Liver (tissue), 9 donors: ENCODE results near the gene VWA5B2. TPM values are rescaled to one million over a fixed set of nuclear protein-coding genes. Genes with fewer than 3 reads are reported as not detected.

Experiments
- DNase-seq: peaks from one replicate; pipeline ENCODE4 v3.0.0-alpha.2; 2017; ENCODE audit warnings: low spot score
- H3K27ac ChIP-seq, 2 donors: one replicate each; pipeline ENCODE4 v1.7.0; 2013; ENCODE audit warnings: inconsistent platforms in 2 of 2, low read length in 2 of 2, control low read depth in 1 of 2, low read depth in 1 of 2, mild to moderate bottlenecking in 1 of 2
- H3K27me3 ChIP-seq, 4 donors: one replicate each; pipeline versions ENCODE4 v1.6.1 to v1.7.0; 2013; ENCODE audit warnings: low read length in 3 of 4, inconsistent platforms in 1 of 4, mild to moderate bottlenecking in 1 of 4, moderate library complexity in 1 of 4; ENCODE audit not compliant: control insufficient read depth in 4 of 4, insufficient read depth in 4 of 4
- H3K36me3 ChIP-seq, 4 donors: one replicate each; pipeline versions ENCODE4 v1.6.1 to v1.7.0; 2013; ENCODE audit warnings: low read length in 3 of 4, mild to moderate bottlenecking in 3 of 4, low read depth in 1 of 4, moderate library complexity in 1 of 4; ENCODE audit not compliant: control insufficient read depth in 4 of 4, insufficient read depth in 3 of 4
- H3K4me1 ChIP-seq, 4 donors: one replicate each; pipeline versions ENCODE4 v1.6.1 to v1.7.0; 2013; ENCODE audit warnings: low read length in 3 of 4, mild to moderate bottlenecking in 3 of 4, moderate library complexity in 1 of 4; ENCODE audit not compliant: control insufficient read depth in 4 of 4, insufficient read depth in 4 of 4
- H3K4me3 ChIP-seq, 3 donors: one replicate each; pipeline versions ENCODE4 v1.6.1 to v1.7.0; 2013; ENCODE audit warnings: low read length in 3 of 3, control low read depth in 1 of 3, low read depth in 1 of 3, mild to moderate bottlenecking in 1 of 3
- H3K9ac ChIP-seq, 2 donors: one replicate each; pipeline ENCODE4 v1.7.0; 2013; ENCODE audit warnings: low read length in 2 of 2, mild to moderate bottlenecking in 2 of 2, moderate library complexity in 2 of 2, control low read depth in 1 of 2, low read depth in 1 of 2
- H3K9me3 ChIP-seq, 4 donors: one replicate each; pipeline versions ENCODE4 v1.6.1 to v1.7.0; 2013; ENCODE audit warnings: low read length in 3 of 4; ENCODE audit not compliant: control insufficient read depth in 4 of 4
- ATF3 ChIP-seq: IDR thresholded peaks from 2 replicates; pipeline ENCODE4 v1.6.1; 2016; ENCODE audit warnings: antibody characterized with exemption
- CTCF ChIP-seq: fragments of 150-350 bp; IDR thresholded peaks from 2 replicates; pipeline ENCODE4 v1.5.1; 2017; ENCODE audit warnings: improper control_type of control experiment, low read depth, low read length; ENCODE audit not compliant: missing input control
- EGR1 ChIP-seq, 2 donors: IDR thresholded peaks; 2 replicates each; pipeline ENCODE4 v1.6.1; 2016 to 2018; ENCODE audit warnings: antibody characterized with exemption in 2 of 2, low read depth in 2 of 2
- GABPA ChIP-seq, 2 donors: IDR thresholded peaks in 1 of 2; conservative IDR thresholded peaks in 1 of 2; 2 replicates each; pipeline ENCODE4 v1.6.1; 2016; ENCODE audit warnings: antibody characterized with exemption in 2 of 2, mild to moderate bottlenecking in 1 of 2, moderate library complexity in 1 of 2
- HNF4G ChIP-seq: IDR thresholded peaks from 2 replicates; pipeline ENCODE4 v1.6.1; 2016; ENCODE audit warnings: antibody characterized with exemption
- MAX ChIP-seq: IDR thresholded peaks from 2 replicates; pipeline ENCODE4 v1.6.1; 2016; ENCODE audit warnings: antibody characterized with exemption
- NR2F2 ChIP-seq: IDR thresholded peaks from 2 replicates; pipeline ENCODE4 v1.6.1; 2016; ENCODE audit warnings: antibody characterized with exemption
- RAD21 ChIP-seq, 2 donors: IDR thresholded peaks; 2 replicates each; pipeline ENCODE4 v1.6.1; 2016; ENCODE audit warnings: antibody characterized with exemption in 2 of 2, mild to moderate bottlenecking in 2 of 2
- REST ChIP-seq: IDR thresholded peaks from 2 replicates; pipeline ENCODE4 v1.6.1; 2016; ENCODE audit warnings: antibody characterized with exemption, mild to moderate bottlenecking
- RXRA ChIP-seq, 2 donors: IDR thresholded peaks; 2 replicates each; pipeline ENCODE4 v1.6.1; 2017 to 2018; ENCODE audit warnings: antibody characterized with exemption in 2 of 2, mild to moderate bottlenecking in 1 of 2
- SP1 ChIP-seq: IDR thresholded peaks from 2 replicates; pipeline ENCODE4 v1.6.1; 2018; ENCODE audit warnings: antibody characterized with exemption, mild to moderate bottlenecking
- TAF1 ChIP-seq: conservative IDR thresholded peaks from 2 replicates; pipeline ENCODE4 v1.6.1; 2016; ENCODE audit warnings: antibody characterized with exemption, mild to moderate bottlenecking
- YY1 ChIP-seq: IDR thresholded peaks from 2 replicates; pipeline ENCODE4 v1.6.1; 2016; ENCODE audit warnings: antibody characterized with exemption, mild to moderate bottlenecking
- ZBTB33 ChIP-seq: IDR thresholded peaks from 2 replicates; pipeline ENCODE4 v1.6.1; 2016; ENCODE audit warnings: antibody characterized with exemption
- WGBS: extraction: QIAGEN DNeasy Blood & Tissue Kit; methylation state at CpG from one replicate; pipeline ENCODE4 v1.1.7; 2013; 5-methylcytosine and 5-hydroxymethylcytosine counted together
- polyA plus RNA-seq, 2 donors: library from polyadenylated mRNA; stranded (reverse) in 1 of 2; unstranded in 1 of 2; fragments of 200-250 nt in 1 of 2; fragments of >200 nt in 1 of 2; fragmentation: Nextera tagmentation in 1 of 2; extraction: Ambion mirVana in 1 of 2; gene quantifications; one replicate each; pipeline versions ENCODE4 v1.2.1 to v1.2.3, GENCODE V29; 2013 to 2015
- total RNA-seq, 2 donors: library from RNA; depleted of rRNA; stranded (reverse); fragments of >200 nt; gene quantifications; one replicate each; pipeline ENCODE4 v1.2.3, GENCODE V29; 2014
- donor health status: healthy.
- donor health status: healthy.
- donor health status: healthy.
- donor health status: healthy.
- donor health status: healthy.

VWA5B2 gene
- total and polyA plus RNA-seq, 4 donors: under 0.01 to 0.14 (median 0.08) TPM; not detected in 1

DNA sequence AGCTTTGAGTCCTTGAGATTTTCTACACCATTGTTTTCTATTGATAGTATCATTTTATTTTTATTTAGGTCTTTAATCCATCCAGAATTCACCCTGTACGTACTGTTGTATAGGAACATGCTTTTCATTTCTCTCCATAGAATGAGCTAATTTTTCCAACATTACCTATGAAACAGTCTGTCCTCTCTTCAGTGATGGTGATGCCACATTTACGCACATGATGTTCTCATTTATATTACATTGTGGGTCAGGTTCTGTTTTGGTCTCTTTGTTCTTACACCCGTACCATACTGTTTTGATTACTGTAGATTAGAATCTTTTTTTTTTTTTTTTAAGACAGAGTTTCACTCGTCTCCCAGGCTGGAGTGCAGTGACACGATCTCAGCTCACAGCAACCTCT is 17.7 kb upstream of the VWA5B2 start:
- TF ChIP-seq NR2F2 (no peak), CTCF (no peak)
- Histone ChIP-seq H3K4me3 (no peak overlapping the region), H3K9me3 (no peaks in the 10 kb centered on the region), H3K9ac (no peak overlapping the region), H3K27ac (no peak overlapping the region), H3K4me1 (no peaks in the 10 kb centered on the region), H3K36me3 (no peaks in the 10 kb centered on the region), H3K27me3 (no peaks in the 10 kb centered on the region)
- WGBS: 81% methylated on average over 5 of the region's 5 CpGs
- DNase-seq: no peak

- Histone ChIP-seq H3K4me1 (no peaks in the 10 kb centered on the region), H3K9ac (no peak overlapping the region), H3K36me3 (no peaks in the 10 kb centered on the region), H3K4me3 (no peak overlapping the region), H3K27me3 (no peaks in the 10 kb centered on the region), H3K9me3 (no peaks in the 10 kb centered on the region), H3K27ac (no peak overlapping the region)
- DNase-seq: no peak
- WGBS: 58% methylated on average over 4 of the region's 4 CpGs
- no peak for TF ChIP-seq HNF4G
- no peak for TF ChIP-seq REST
- TF ChIP-seq RXRA (IDR thresholded peaks at IDR 0.05): no peak
- no peak for TF ChIP-seq TAF1
- no peak for TF ChIP-seq ZBTB33
- TF ChIP-seq GABPA (IDR thresholded peaks at IDR 0.05 in 1 of 2, conservative IDR thresholded peaks at IDR 0.05 in 1 of 2): no peak
- TF ChIP-seq MAX: no peak
- TF ChIP-seq SP1: no peak
- no peak for TF ChIP-seq CTCF
- no peak for TF ChIP-seq EGR1 (IDR thresholded peaks at IDR 0.05; ENCODE audit: low read depth in 2 of 2)
- TF ChIP-seq YY1: no peak
- TF ChIP-seq RAD21 (IDR thresholded peaks at IDR 0.05): no peak
- no peak for TF ChIP-seq NR2F2
- no peak for TF ChIP-seq ATF3
Observed at GRCh38 chr3:184218814-184219213, 10.6 kb upstream of the VWA5B2 start.
